SK-N-SH (cell line): ENCODE data around the gene MMAA. TPM values are rescaled to one million over a fixed set of nuclear protein-coding genes. Genes with fewer than 3 reads are reported as not detected.

Experiments used
- CTCF ChIA-PET: fragments of 300-600, 350-600 bp; formaldehyde crosslinking; extraction: SDS; loops from one replicate; lab custom pipeline; 2021; lab: Yijun Ruan, JAX
- POLR2A ChIA-PET: fragments of 350-600 bp; sonication (Branson Sonifier 250); formaldehyde crosslinking; extraction: SDS; loops from one replicate; lab custom pipeline; 2020; ENCODE audit warnings: antibody characterized with exemption, inconsistent platforms; lab: Yijun Ruan, JAX
- DNase-seq: peaks from one replicate; pipeline ENCODE4 v3.0.0; 2012
- H2AFZ ChIP-seq: fragments of 200-600 bp; sonication (generic); 2 replicates; pipeline ENCODE4 v1.8.1; 2016; ENCODE audit warnings: antibody characterized with exemption, mild to moderate bottlenecking, low read depth
- H3F3A ChIP-seq: fragments of 200-600 bp; sonication (generic); replicated peaks from 2 replicates; pipeline ENCODE3; 2016; ENCODE audit warnings: antibody characterized with exemption, mild to moderate bottlenecking; ENCODE audit not compliant: insufficient read depth
- H3K27ac ChIP-seq, 2 experiments: fragments of 200-500 bp in 1 of 2; fragments of 200-600 bp in 1 of 2; sonication (Bioruptor generic) in 1 of 2; sonication (generic), shearing (Covaris generic) in 1 of 2; 2 replicates each; pipeline versions ENCODE4 v1.5.1 to v1.6.1; 2014 to 2016; ENCODE audit warnings: low read depth in 2 of 2, inconsistent platforms in 1 of 2, low read length in 1 of 2, mild to moderate bottlenecking in 1 of 2, mixed read lengths in 1 of 2
- H3K27me3 ChIP-seq: fragments of 200-600 bp; sonication (generic), shearing (Covaris generic); 2 replicates; pipeline ENCODE4 v1.6.1; 2016; ENCODE audit warnings: mixed run types; ENCODE audit not compliant: insufficient read depth
- H3K36me3 ChIP-seq, 2 experiments: fragments of 200-500 bp in 1 of 2; fragments of 200-600 bp in 1 of 2; sonication (Bioruptor generic) in 1 of 2; sonication (generic) in 1 of 2; replicated peaks in 1 of 2; 2 replicates each; pipeline versions ENCODE3 to v1.5.1; 2014 to 2016; ENCODE audit warnings: low read length in 1 of 2, mild to moderate bottlenecking in 1 of 2; ENCODE audit not compliant: insufficient read depth in 2 of 2, control insufficient read depth in 1 of 2
- H3K4me1 ChIP-seq, 2 experiments: fragments of 200-500 bp in 1 of 2; fragments of 200-600 bp in 1 of 2; sonication (Bioruptor generic) in 1 of 2; sonication (generic), shearing (Covaris generic) in 1 of 2; 2 replicates each; pipeline versions ENCODE4 v1.5.1 to v1.6.1; 2014 to 2016; ENCODE audit warnings: low read depth in 1 of 2, low read length in 1 of 2, mixed run types in 1 of 2; ENCODE audit not compliant: insufficient read depth in 2 of 2, control insufficient read depth in 1 of 2
- H3K4me2 ChIP-seq: fragments of 200-600 bp; sonication (generic), shearing (Covaris generic); 2 replicates; pipeline ENCODE4 v1.6.1; 2017; ENCODE audit warnings: mixed run types
- H3K4me3 ChIP-seq, 2 experiments: fragments of 200-500 bp in 1 of 2; fragments of 200-600 bp in 1 of 2; sonication (Bioruptor generic) in 1 of 2; sonication (generic), shearing (Covaris generic) in 1 of 2; 2 replicates each; pipeline versions ENCODE4 v1.5.1 to v1.8.1; 2014 to 2016; ENCODE audit warnings: low read depth in 2 of 2, inconsistent platforms in 1 of 2, low read length in 1 of 2, mild to moderate bottlenecking in 1 of 2, mixed read lengths in 1 of 2, moderate library complexity in 1 of 2
- H3K79me2 ChIP-seq: fragments of 200-600 bp; sonication (generic); 2 replicates; pipeline ENCODE4 v1.8.1; 2017; ENCODE audit warnings: mild to moderate bottlenecking; ENCODE audit not compliant: insufficient read depth
- H3K9ac ChIP-seq: fragments of 200-600 bp; sonication (generic); 2 replicates; pipeline ENCODE4 v1.6.1; 2017; ENCODE audit warnings: mixed run types
- H3K9me2 ChIP-seq: fragments of 200-600 bp; sonication (generic); 2 replicates; pipeline ENCODE4 v1.6.1; 2017; ENCODE audit warnings: mixed run types
- H3K9me3 ChIP-seq: fragments of 200-600 bp; sonication (generic); 2 replicates; pipeline ENCODE4 v1.6.1; 2017; ENCODE audit warnings: mixed run types, mild to moderate bottlenecking, moderate library complexity
- H4K20me1 ChIP-seq: fragments of 200-600 bp; sonication (generic); 2 replicates; pipeline ENCODE4 v1.6.1; 2017; ENCODE audit warnings: mild to moderate bottlenecking, mixed run types; ENCODE audit not compliant: insufficient read depth
- CHD2 ChIP-seq: fragments of 150-350 bp; IDR thresholded peaks from 2 replicates; pipeline ENCODE4 v1.6.1; 2018; ENCODE audit warnings: low read length; ENCODE audit not compliant: partially characterized antibody
- ELF1 ChIP-seq: IDR thresholded peaks from 2 replicates; pipeline ENCODE4 v1.4.0; 2012
- EZH2phosphoT487 ChIP-seq: fragments of 200-600 bp; sonication (generic); IDR thresholded peaks from 2 replicates; pipeline ENCODE4 v1.6.1; 2017; ENCODE audit warnings: low read depth, mixed run types, mild to moderate bottlenecking, antibody characterized with exemption, moderate library complexity, borderline replicate concordance
- FOXJ3 ChIP-seq: sonication (generic); formaldehyde crosslinking; IDR thresholded peaks from 2 replicates; pipeline ENCODE4 v1.5.1; 2020; ENCODE audit warnings: mild to moderate bottlenecking, missing genetic modification reagents
- FOXM1 ChIP-seq: IDR thresholded peaks from 2 replicates; pipeline ENCODE4 v1.4.0; 2012; ENCODE audit warnings: low read depth, mild to moderate bottlenecking
- GATA2 ChIP-seq: sonication (generic); formaldehyde crosslinking; IDR thresholded peaks from 2 replicates; pipeline ENCODE4 v1.5.0; 2020; ENCODE audit warnings: mild to moderate bottlenecking, missing genetic modification reagents
- JUND ChIP-seq: IDR thresholded peaks from 2 replicates; pipeline ENCODE4 v1.4.0; 2012
- MEF2A ChIP-seq: IDR thresholded peaks from 2 replicates; pipeline ENCODE4 v1.4.0; 2012; ENCODE audit warnings: low read depth, borderline replicate concordance
- MXI1 ChIP-seq: IDR thresholded peaks from 2 replicates; pipeline ENCODE4 v1.6.1; 2012; ENCODE audit warnings: mild to moderate bottlenecking, low read depth, low read length, improper control_type of control experiment
- NFIC ChIP-seq: IDR thresholded peaks from 2 replicates; pipeline ENCODE4 v1.4.0; 2012; ENCODE audit warnings: borderline replicate concordance
- NRF1 ChIP-seq: IDR thresholded peaks from 2 replicates; pipeline ENCODE4 v1.6.1; 2012; ENCODE audit warnings: low read depth, mild to moderate bottlenecking, low read length
- POLR2AphosphoS5 ChIP-seq: IDR thresholded peaks from 2 replicates; pipeline ENCODE4 v1.6.1; 2012; ENCODE audit warnings: low read depth, low read length
- RAD21 ChIP-seq: IDR thresholded peaks from 2 replicates; pipeline ENCODE4 v1.6.1; 2012; ENCODE audit warnings: mild to moderate bottlenecking, low read length
- RFX5 ChIP-seq: IDR thresholded peaks from 2 replicates; pipeline ENCODE4 v1.6.1; 2012; ENCODE audit warnings: mild to moderate bottlenecking, improper control_type of control experiment, low read length
- RXRA ChIP-seq: IDR thresholded peaks from 2 replicates; pipeline ENCODE4 v1.4.0; 2012; ENCODE audit warnings: low read depth, mild to moderate bottlenecking, borderline replicate concordance
- SIN3A ChIP-seq: IDR thresholded peaks from 2 replicates; pipeline ENCODE4 v1.6.1; 2012; ENCODE audit warnings: low read depth, mild to moderate bottlenecking, low read length, moderate library complexity, borderline replicate concordance
- SMC3 ChIP-seq: IDR thresholded peaks from 2 replicates; pipeline ENCODE4 v1.6.1; 2012; ENCODE audit warnings: low read depth, low read length, improper control_type of control experiment
- TCF12 ChIP-seq: IDR thresholded peaks from 2 replicates; pipeline ENCODE4 v1.4.0; 2012
- YY1 ChIP-seq: IDR thresholded peaks from 2 replicates; pipeline ENCODE4 v1.4.0; 2012; ENCODE audit warnings: low read depth, mild to moderate bottlenecking
- WGBS: methylation state at CpG from one replicate; pipeline ENCODE4 v1.1.6; 2017; ENCODE audit warnings: low lambda C conversion rate; 5-methylcytosine and 5-hydroxymethylcytosine counted together
- polyA plus RNA-seq, 3 experiments: library from polyadenylated mRNA; depleted of rRNA; stranded (reverse); fragments of >200 nt; gene quantifications; 2 replicates each; pipeline ENCODE4 v1.2.3, GENCODE V29; 2012
- TF ChIP-seq, protein P1 (sequence below): IDR thresholded peaks from 2 replicates; pipeline ENCODE4 v1.4.0; 2012; ENCODE audit warnings: low read depth
- TF ChIP-seq, protein P2 (sequence below): fragments of 200-600 bp; sonication (generic); IDR thresholded peaks from 2 replicates; pipeline ENCODE4 v1.6.1; 2017; ENCODE audit warnings: antibody characterized with exemption, mild to moderate bottlenecking, moderate library complexity
- TF ChIP-seq, protein P3 (sequence below): IDR thresholded peaks from 2 replicates; pipeline ENCODE4; 2012

The MMAA gene
- polyA plus RNA-seq, 1 of the 3 experiments (the other 2 are of a cell fraction): 2.2 TPM

DNA sequence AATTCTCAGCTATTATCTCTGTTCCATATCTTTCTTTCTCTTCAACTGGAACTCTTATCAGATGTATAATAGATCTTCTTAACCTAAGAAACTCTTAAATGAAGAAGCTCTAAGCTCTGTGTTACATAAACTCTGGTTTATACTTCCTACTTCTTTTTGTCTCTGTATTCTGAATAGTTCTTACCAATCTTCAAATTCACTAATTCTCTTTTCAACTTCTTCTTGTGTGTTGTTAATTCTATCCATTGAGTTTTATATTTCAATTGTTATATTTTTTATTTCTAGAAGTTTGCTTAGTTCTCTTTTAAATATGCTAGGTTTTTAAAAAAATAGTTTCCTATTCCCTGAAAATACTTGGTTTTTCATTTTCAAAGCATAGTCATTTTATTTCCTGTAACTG lies 13.2 kb upstream of the MMAA start:
- no peak for DNase-seq
- CTCF ChIA-PET: interaction anchor here (1.7 kb wide), 1 partner anchor 12 kb away, joined by 4 read pairs; no protein-coding TSS in a partner anchor
- H3K36me3 ChIP-seq: no peaks in the 10 kb centered on the region
- POLR2A ChIA-PET: no interaction called here
- H3F3A ChIP-seq: no peaks in the 10 kb centered on the region
- no peaks in the 10 kb centered on the region for H3K79me2 ChIP-seq
- H3K27me3 ChIP-seq: no peaks in the 10 kb centered on the region
- H3K9me3 ChIP-seq: peaks cover 3% of the 10 kb centered on the region; the same call in 1 of the 2 replicates
- H3K9ac ChIP-seq: no peak overlapping the region
- no peaks in the 10 kb centered on the region for H3K4me1 ChIP-seq
- no peaks in the 10 kb centered on the region for H4K20me1 ChIP-seq
- no peak overlapping the region for H2AFZ ChIP-seq
- H3K4me3 ChIP-seq: no peak overlapping the region
- H3K27ac ChIP-seq: no peak overlapping the region
- H3K9me2 ChIP-seq: no peaks in the 10 kb centered on the region
- no peak overlapping the region for H3K4me2 ChIP-seq
- TF ChIP-seq GATA2 (no peak), MXI1 (no peak), NRF1 (no peak), YY1 (no peak), MEF2A (no peak), EZH2phosphoT487 (no peak), RXRA (no peak), SMC3 (no peak), RAD21 (no peak), FOXJ3 (no peak), RFX5 (no peak), SIN3A (no peak), POLR2AphosphoS5 (no peak), JUND (no peak)
- TF ChIP-seq, protein P1, sequence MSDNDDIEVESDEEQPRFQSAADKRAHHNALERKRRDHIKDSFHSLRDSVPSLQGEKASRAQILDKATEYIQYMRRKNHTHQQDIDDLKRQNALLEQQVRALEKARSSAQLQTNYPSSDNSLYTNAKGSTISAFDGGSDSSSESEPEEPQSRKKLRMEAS: no peak

DNA sequence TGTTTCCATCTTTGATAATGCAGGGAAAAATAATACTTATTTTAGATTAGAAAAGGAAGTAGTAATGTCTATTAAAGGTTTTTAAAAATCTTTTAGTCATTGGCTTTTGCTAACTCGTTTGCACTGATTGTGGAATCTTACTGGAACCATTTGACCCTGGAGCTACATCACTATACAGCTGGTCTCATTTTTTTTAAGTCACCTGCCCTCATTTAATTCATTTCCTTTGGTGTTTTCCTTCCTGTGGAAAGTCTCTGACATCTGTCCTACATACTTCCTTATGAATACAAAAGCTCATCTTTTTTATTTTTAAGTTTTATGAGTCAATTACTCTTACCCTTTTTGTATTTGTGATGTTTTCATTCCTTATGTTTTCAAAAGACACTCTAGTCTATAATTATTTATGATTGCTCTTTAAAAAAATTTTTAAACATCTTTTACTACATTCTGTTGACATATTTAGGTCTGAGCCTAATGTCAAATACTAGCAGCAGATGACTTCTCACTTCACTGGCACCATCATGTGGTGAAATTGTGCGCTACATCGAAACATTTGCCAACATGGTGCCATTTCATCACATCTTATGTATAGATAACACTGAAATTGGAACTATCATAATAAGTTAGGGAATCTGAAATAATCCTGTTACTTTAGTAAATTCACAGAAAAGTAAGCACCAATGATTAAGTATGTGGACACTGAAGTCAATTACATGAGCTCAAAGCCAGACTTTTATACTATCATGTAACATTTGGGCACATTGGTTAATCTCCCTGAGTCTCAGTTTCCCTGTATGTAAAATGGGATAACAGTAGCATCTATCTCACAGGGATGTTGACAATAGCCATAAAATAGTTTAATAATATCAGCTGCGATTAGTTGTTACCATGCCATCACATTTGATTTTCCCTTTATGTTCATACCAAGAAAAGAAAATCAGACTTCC lies 9.4 kb upstream of the MMAA start:
- CTCF ChIA-PET: interaction anchor here (0.6 to 2.3 kb wide), 31 partner anchors 8 to 450 kb away, joined by 3 to 60 read pairs (median 4); no protein-coding TSS in a partner anchor
- Histone ChIP-seq H3K4me2 (no peak overlapping the region), H2AFZ (peak overlapping the region; percentile 42; the same call in 1 of the 2 replicates), H3F3A (no peaks in the 10 kb centered on the region), H3K36me3 (no peaks in the 10 kb centered on the region), H3K9me3 (peaks cover 3% of the 10 kb centered on the region; the same call in 1 of the 2 replicates), H3K4me1 (no peaks in the 10 kb centered on the region), H3K27ac (no peak overlapping the region), H3K27me3 (no peaks in the 10 kb centered on the region), H3K9ac (no peak overlapping the region), H3K4me3 (no peak overlapping the region; a peak in 1 of 4 replicates), H3K79me2 (no peaks in the 10 kb centered on the region), H3K9me2 (no peaks in the 10 kb centered on the region), H4K20me1 (no peaks in the 10 kb centered on the region)
- peak; percentile 41 for DNase-seq
- TF ChIP-seq FOXM1 (no peak), CHD2 (no peak), RAD21 (peak; percentile 95), GATA2 (no peak), ELF1 (no peak), TCF12 (no peak), SMC3 (peak; percentile 93), NFIC (no peak)
- TF ChIP-seq, protein P2, sequence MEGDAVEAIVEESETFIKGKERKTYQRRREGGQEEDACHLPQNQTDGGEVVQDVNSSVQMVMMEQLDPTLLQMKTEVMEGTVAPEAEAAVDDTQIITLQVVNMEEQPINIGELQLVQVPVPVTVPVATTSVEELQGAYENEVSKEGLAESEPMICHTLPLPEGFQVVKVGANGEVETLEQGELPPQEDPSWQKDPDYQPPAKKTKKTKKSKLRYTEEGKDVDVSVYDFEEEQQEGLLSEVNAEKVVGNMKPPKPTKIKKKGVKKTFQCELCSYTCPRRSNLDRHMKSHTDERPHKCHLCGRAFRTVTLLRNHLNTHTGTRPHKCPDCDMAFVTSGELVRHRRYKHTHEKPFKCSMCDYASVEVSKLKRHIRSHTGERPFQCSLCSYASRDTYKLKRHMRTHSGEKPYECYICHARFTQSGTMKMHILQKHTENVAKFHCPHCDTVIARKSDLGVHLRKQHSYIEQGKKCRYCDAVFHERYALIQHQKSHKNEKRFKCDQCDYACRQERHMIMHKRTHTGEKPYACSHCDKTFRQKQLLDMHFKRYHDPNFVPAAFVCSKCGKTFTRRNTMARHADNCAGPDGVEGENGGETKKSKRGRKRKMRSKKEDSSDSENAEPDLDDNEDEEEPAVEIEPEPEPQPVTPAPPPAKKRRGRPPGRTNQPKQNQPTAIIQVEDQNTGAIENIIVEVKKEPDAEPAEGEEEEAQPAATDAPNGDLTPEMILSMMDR: peak; percentile 91
- TF ChIP-seq, protein P3, sequence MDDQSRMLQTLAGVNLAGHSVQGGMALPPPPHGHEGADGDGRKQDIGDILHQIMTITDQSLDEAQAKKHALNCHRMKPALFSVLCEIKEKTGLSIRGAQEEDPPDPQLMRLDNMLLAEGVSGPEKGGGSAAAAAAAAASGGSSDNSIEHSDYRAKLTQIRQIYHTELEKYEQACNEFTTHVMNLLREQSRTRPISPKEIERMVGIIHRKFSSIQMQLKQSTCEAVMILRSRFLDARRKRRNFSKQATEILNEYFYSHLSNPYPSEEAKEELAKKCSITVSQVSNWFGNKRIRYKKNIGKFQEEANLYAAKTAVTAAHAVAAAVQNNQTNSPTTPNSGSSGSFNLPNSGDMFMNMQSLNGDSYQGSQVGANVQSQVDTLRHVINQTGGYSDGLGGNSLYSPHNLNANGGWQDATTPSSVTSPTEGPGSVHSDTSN: no peak
- POLR2A ChIA-PET: no interaction called here
- 26% methylated on average over 4 of the region's 4 CpGs for WGBS
